Loucy (cell line): ENCODE results near the gene BMPER.

Experiments used
- H2AFZ ChIP-seq: fragments of 200-600 bp; sonication (generic); 2 replicates; pipeline ENCODE4 v1.6.0; 2016; ENCODE audit warnings: antibody characterized with exemption, mild to moderate bottlenecking, low read length, moderate library complexity
- H3F3A ChIP-seq: fragments of 200-600 bp; 2 replicates; pipeline ENCODE4 v1.6.0; 2016; ENCODE audit warnings: antibody characterized with exemption, low read depth, mild to moderate bottlenecking
- H3K27me3 ChIP-seq: fragments of 200-600 bp; sonication (generic); 2 replicates; pipeline ENCODE4 v1.6.1; 2014; ENCODE audit warnings: low read length, mild to moderate bottlenecking; ENCODE audit not compliant: insufficient read depth, poor library complexity, severe bottlenecking
- H3K36me3 ChIP-seq: fragments of 200-600 bp; sonication (generic); 2 replicates; pipeline ENCODE4 v1.6.1; 2016; ENCODE audit warnings: low read length; ENCODE audit not compliant: insufficient read depth
- H3K4me1 ChIP-seq: fragments of 200-600 bp; sonication (generic); 2 replicates; pipeline ENCODE4 v1.5.1; 2014; ENCODE audit warnings: low read length, mild to moderate bottlenecking; ENCODE audit not compliant: insufficient read depth, poor library complexity, severe bottlenecking
- H3K4me2 ChIP-seq: fragments of 200-600 bp; sonication (generic); 2 replicates; pipeline ENCODE4 v1.6.0; 2014; ENCODE audit warnings: antibody characterized with exemption, low read length, low read depth, mild to moderate bottlenecking; ENCODE audit not compliant: poor library complexity, severe bottlenecking
- H3K4me3 ChIP-seq: fragments of 200-600 bp; sonication (generic); 2 replicates; pipeline ENCODE4 v1.5.1; 2014; ENCODE audit warnings: low read length, mild to moderate bottlenecking, mixed read lengths; ENCODE audit not compliant: poor library complexity, severe bottlenecking
- H3K79me2 ChIP-seq: fragments of 200-600 bp; sonication (generic); 2 replicates; pipeline ENCODE4 v1.6.1; 2014; ENCODE audit warnings: low read length; ENCODE audit not compliant: insufficient read depth
- H3K9ac ChIP-seq: fragments of 200-600 bp; sonication (generic); 2 replicates; pipeline ENCODE4 v1.6.0; 2014; ENCODE audit warnings: mild to moderate bottlenecking, low read depth, low read length, moderate library complexity; ENCODE audit not compliant: poor library complexity, severe bottlenecking
- H3K9me2 ChIP-seq: fragments of 200-600 bp; sonication (generic); replicated peaks from 2 replicates; pipeline ENCODE4 v1.6.1; 2016; ENCODE audit warnings: low read depth, low read length, mixed read lengths
- H3K9me3 ChIP-seq: fragments of 200-600 bp; sonication (generic); 2 replicates; pipeline ENCODE4 v1.6.1; 2014; ENCODE audit warnings: mild to moderate bottlenecking, antibody characterized with exemption, low read length, low read depth; ENCODE audit not compliant: insufficient read depth
- H4K20me1 ChIP-seq: fragments of 200-600 bp; sonication (generic); 2 replicates; pipeline ENCODE4 v1.6.0; 2014; ENCODE audit warnings: antibody characterized with exemption, low read length, mild to moderate bottlenecking; ENCODE audit not compliant: insufficient read depth, poor library complexity, severe bottlenecking
- CTCF ChIP-seq: fragments of 200-600 bp; sonication (generic); conservative IDR thresholded peaks from 2 replicates; pipeline ENCODE4 v1.5.1; 2014; ENCODE audit warnings: mild to moderate bottlenecking, antibody characterized with exemption, low read length
- EZH2phosphoT487 ChIP-seq: fragments of 200-600 bp; IDR thresholded peaks from 2 replicates; pipeline ENCODE4 v1.6.1; 2018; ENCODE audit warnings: antibody characterized with exemption, mild to moderate bottlenecking, moderate library complexity, borderline replicate concordance

BMPER gene

GRCh38 chr7:34100661-34101060, 195.3 kb downstream of the BMPER start:
- H3K9me3 ChIP-seq: no peaks in the 10 kb centered on the region; the same call in 1 of the 2 replicates
- H3F3A ChIP-seq: no peaks in the 10 kb centered on the region

GRCh38 chr7:34104115-34104514, 198.8 kb downstream of the BMPER start:
- Histone ChIP-seq H3K9me2 (no peaks in the 10 kb centered on the region), H2AFZ (no peak overlapping the region), H3K9ac (no peak overlapping the region), H3K79me2 (no peaks in the 10 kb centered on the region), H3K4me1 (no peaks in the 10 kb centered on the region), H3F3A (no peaks in the 10 kb centered on the region), H3K9me3 (no peaks in the 10 kb centered on the region; the same call in 1 of the 2 replicates), H4K20me1 (no peaks in the 10 kb centered on the region), H3K36me3 (no peaks in the 10 kb centered on the region), H3K27me3 (no peaks in the 10 kb centered on the region), H3K4me3 (no peak overlapping the region), H3K4me2 (no peak overlapping the region)
- no peak for TF ChIP-seq EZH2phosphoT487
- TF ChIP-seq CTCF: no peak

More at GRCh38 chr7:34100661-34101060, 195.3 kb downstream of the BMPER start:
- Histone ChIP-seq H3K79me2 (no peaks in the 10 kb centered on the region), H3K9ac (no peak overlapping the region), H2AFZ (no peak overlapping the region), H4K20me1 (no peaks in the 10 kb centered on the region), H3K9me2 (no peaks in the 10 kb centered on the region), H3K4me1 (no peaks in the 10 kb centered on the region), H3K36me3 (no peaks in the 10 kb centered on the region), H3K4me2 (no peak overlapping the region), H3K27me3 (no peaks in the 10 kb centered on the region), H3K4me3 (no peak overlapping the region)
- TF ChIP-seq CTCF: no peak
- TF ChIP-seq EZH2phosphoT487: no peak

GRCh38 chr7:34104992-34105391, 199.7 kb downstream of the BMPER start:
- TF ChIP-seq EZH2phosphoT487: no peak
- no peak for TF ChIP-seq CTCF
- Histone ChIP-seq H3K9ac (no peak overlapping the region), H3K4me2 (no peak overlapping the region), H4K20me1 (no peaks in the 10 kb centered on the region), H3K4me1 (no peaks in the 10 kb centered on the region), H3K9me3 (no peaks in the 10 kb centered on the region; the same call in 1 of the 2 replicates), H2AFZ (no peak overlapping the region), H3F3A (no peaks in the 10 kb centered on the region), H3K36me3 (no peaks in the 10 kb centered on the region), H3K9me2 (no peaks in the 10 kb centered on the region), H3K4me3 (no peak overlapping the region), H3K27me3 (no peaks in the 10 kb centered on the region), H3K79me2 (no peaks in the 10 kb centered on the region)
